Measurements from ENCODE around the gene HIBCH. TPM values are rescaled to one million over a fixed set of nuclear protein-coding genes. Genes with fewer than 3 reads are reported as not detected.

HIBCH gene
- total RNA-seq, 3 donors from 2014 or later (not counting 1 experiment from before 2014, with no cell fraction given), result 19.3 to 31.4 (median 21.6) TPM

- peaks cover 4 to 6% of the 10 kb centered on the region in 2 donors for H3K4me1 Mint-ChIP-seq
- no peaks in the 10 kb centered on the region for H3K9me3 ChIP-seq (ENCODE audit: control insufficient read depth, insufficient read depth, low read length)
- intact Hi-C loops (cut with micrococcal nuclease), result no loop called here
Observed at GRCh38 chr2:190365499-190366204, 46.0 kb upstream of the HIBCH start.

GRCh38 chr2:190362894-190363293, 43.3 kb upstream of the HIBCH start:
- Histone ChIP-seq H3K4me3 (ENCODE audit: low read length) (no peak overlapping the region), H3K9me3 (ENCODE audit: control insufficient read depth, insufficient read depth, low read length) (no peaks in the 10 kb centered on the region), H3K4me1 (ENCODE audit: control insufficient read depth, insufficient read depth, low read length) (peaks cover 6% of the 10 kb centered on the region), H3K27ac (ENCODE audit: low read length) (no peak overlapping the region), H3K27me3 (ENCODE audit: control insufficient read depth, insufficient read depth, low read length) (no peaks in the 10 kb centered on the region), H3K36me3 (ENCODE audit: control insufficient read depth, insufficient read depth, low read length) (peaks cover 11% of the 10 kb centered on the region)
- H3K4me3 Mint-ChIP-seq, result no peak overlapping the region
- WGBS (ENCODE audit: insufficient coverage), result 100% methylated on average over 1 of the region's 1 CpG
- intact Hi-C loops (cut with micrococcal nuclease), result no loop called here
- H3K4me1 Mint-ChIP-seq, result peaks cover 20 to 24% of the 10 kb centered on the region in 2 donors
- ATAC-seq, result no peak
- H3K36me3 Mint-ChIP-seq, result no peaks in the 10 kb centered on the region
- no peak for DNase-seq
- H3K27me3 Mint-ChIP-seq (ENCODE audit: low read depth in 2 of 2), result no peaks in the 10 kb centered on the region
- TF ChIP-seq CTCF (IDR thresholded peaks at IDR 0.05), result no peak
- no peaks in the 10 kb centered on the region for H3K9me3 Mint-ChIP-seq
- no peak overlapping the region for H3K27ac Mint-ChIP-seq

More at GRCh38 chr2:190365499-190366204, 46.0 kb upstream of the HIBCH start:
- Mint-ChIP-seq H3K27ac (no peak overlapping the region), H3K27me3 (ENCODE audit: low read depth in 2 of 2) (no peaks in the 10 kb centered on the region), H3K9me3 (no peaks in the 10 kb centered on the region), H3K36me3 (peaks cover 8% of the 10 kb centered on the region), H3K4me3 (no peak overlapping the region)
- no peak overlapping the region for H3K4me3 ChIP-seq (ENCODE audit: low read length)
- no peaks in the 10 kb centered on the region for H3K4me1 ChIP-seq (ENCODE audit: control insufficient read depth, insufficient read depth, low read length)
- peak in 1 of 2 donors; percentile 22 for DNase-seq
- no peak for TF ChIP-seq CTCF (IDR thresholded peaks at IDR 0.05)
- ATAC-seq, result no peak
- WGBS (ENCODE audit: insufficient coverage), result 86% methylated on average over 19 of the region's 19 CpGs
- peaks cover 35% of the 10 kb centered on the region for H3K36me3 ChIP-seq (ENCODE audit: control insufficient read depth, insufficient read depth, low read length)
- no peaks in the 10 kb centered on the region for H3K27me3 ChIP-seq (ENCODE audit: control insufficient read depth, insufficient read depth, low read length)
- H3K27ac ChIP-seq (ENCODE audit: low read length), result no peak overlapping the region

- Histone ChIP-seq H3K27ac (ENCODE audit: low read length) (no peak overlapping the region), H3K27me3 (ENCODE audit: control insufficient read depth, insufficient read depth, low read length) (no peaks in the 10 kb centered on the region), H3K9me3 (ENCODE audit: control insufficient read depth, insufficient read depth, low read length) (no peaks in the 10 kb centered on the region), H3K36me3 (ENCODE audit: control insufficient read depth, insufficient read depth, low read length) (peaks cover under 1% of the 10 kb centered on the region), H3K4me3 (ENCODE audit: low read length) (no peak overlapping the region), H3K4me1 (ENCODE audit: control insufficient read depth, insufficient read depth, low read length) (peaks cover 6% of the 10 kb centered on the region)
- no peak overlapping the region for H3K27ac Mint-ChIP-seq
- no peak overlapping the region for H3K4me3 Mint-ChIP-seq
- H3K4me1 Mint-ChIP-seq, result peaks cover 20 to 24% of the 10 kb centered on the region in 2 donors
- no peak for ATAC-seq
- no peak for TF ChIP-seq CTCF (IDR thresholded peaks at IDR 0.05)
- no peaks in the 10 kb centered on the region for H3K36me3 Mint-ChIP-seq
- WGBS (ENCODE audit: insufficient coverage), result no CpG with 5 or more reads among the region's 2 CpGs
- DNase-seq, result no peak
- no peaks in the 10 kb centered on the region for H3K9me3 Mint-ChIP-seq
- H3K27me3 Mint-ChIP-seq (ENCODE audit: low read depth in 2 of 2), result no peaks in the 10 kb centered on the region
- intact Hi-C loops (cut with micrococcal nuclease), result loop anchor here (2.0 kb wide), 1 partner anchor 17 kb away; no protein-coding TSS in a partner anchor
Observed at GRCh38 chr2:190361572-190361971, 41.9 kb upstream of the HIBCH start.
